A673 (cell line): Measurements from ENCODE around the gene FKBP14. TPM values are rescaled to one million over a fixed set of nuclear protein-coding genes. Genes with fewer than 3 reads are reported as not detected.

Experiments used
- BruUV-seq: library from RNA; stranded (reverse); fragments of 400-500 nt; replicated peaks from 2 replicates; lab custom pipeline; 2021; lab: Mats Ljungman, UMichigan
- CTCF ChIA-PET: fragments of 300-600 bp; sonication (Branson Sonifier 250); formaldehyde crosslinking; loops from one replicate; lab custom pipeline; 2022; ENCODE audit warnings: antibody characterized with exemption; lab: Charles Lee
- POLR2A ChIA-PET: fragments of 300-600 bp; sonication (Branson Sonifier 250); formaldehyde crosslinking; loops from one replicate; lab custom pipeline; 2022; ENCODE audit warnings: antibody characterized with exemption; ENCODE audit not compliant: low non-redundant PET; lab: Charles Lee
- DNase-seq: peaks from one replicate; pipeline ENCODE4 v3.0.0-alpha.2; 2015; ENCODE audit warnings: low spot score
- H3K27ac ChIP-seq: fragments of 200-600 bp; sonication (generic); 2 replicates; pipeline ENCODE4 v1.5.1; 2016; ENCODE audit warnings: mixed run types, low read depth, mild to moderate bottlenecking, mixed read lengths, antibody characterized with exemption, low read length; ENCODE audit not compliant: poor library complexity, severe bottlenecking
- H3K27me3 ChIP-seq: fragments of 200-600 bp; sonication (generic); replicated peaks from 2 replicates; pipeline ENCODE4 v1.6.1; 2017; ENCODE audit warnings: mixed run types, low read depth, mild to moderate bottlenecking, mixed read lengths, antibody characterized with exemption, low read length; ENCODE audit not compliant: insufficient read depth, poor library complexity
- H3K36me3 ChIP-seq: fragments of 200-600 bp; sonication (generic); 2 replicates; pipeline ENCODE4 v1.6.1; 2016; ENCODE audit warnings: mixed run types, mild to moderate bottlenecking, mixed read lengths, antibody characterized with exemption, low read length; ENCODE audit not compliant: insufficient read depth, poor library complexity, severe bottlenecking
- H3K4me1 ChIP-seq: fragments of 200-600 bp; sonication (generic); 2 replicates; pipeline ENCODE4 v1.6.1; 2017; ENCODE audit warnings: mixed run types, mild to moderate bottlenecking, mixed read lengths, antibody characterized with exemption, low read length; ENCODE audit not compliant: insufficient read depth, poor library complexity, severe bottlenecking
- H3K4me3 ChIP-seq: fragments of 200-600 bp; sonication (generic); 2 replicates; pipeline ENCODE4 v1.5.1; 2016; ENCODE audit warnings: low read depth, mixed run types, mild to moderate bottlenecking, mixed read lengths, low read length; ENCODE audit not compliant: poor library complexity, severe bottlenecking
- H3K9me3 ChIP-seq: fragments of 200-600 bp; sonication (generic); 2 replicates; pipeline ENCODE4 v1.6.1; 2016; ENCODE audit warnings: mixed run types, low read depth, mild to moderate bottlenecking, mixed read lengths, antibody characterized with exemption, low read length; ENCODE audit not compliant: poor library complexity, severe bottlenecking
- CTCF ChIP-seq: fragments of 300-800, 200-600 bp; sonication (generic); conservative IDR thresholded peaks from 2 replicates; pipeline ENCODE4 v1.5.1; 2017; ENCODE audit warnings: low read depth, mild to moderate bottlenecking, antibody characterized with exemption, low read length, moderate library complexity, mixed read lengths
- EZH2 ChIP-seq: fragments of 200-600 bp; sonication (generic); IDR thresholded peaks from 2 replicates; pipeline ENCODE4 v1.6.1; 2017; ENCODE audit warnings: borderline replicate concordance, low read depth, mild to moderate bottlenecking, mixed read lengths, antibody characterized with exemption, low read length; ENCODE audit not compliant: poor library complexity, severe bottlenecking
- intact Hi-C: fragments of 100-400 bp; cut with micrococcal nuclease; formaldehyde crosslinking; loops from one replicate; pipeline ENCODE4 v1.10.0; 2022; ENCODE audit not compliant: unreplicated experiment
- total RNA-seq: library from RNA; stranded (reverse); gene quantifications from 2 replicates; pipeline ENCODE4 v1.2.3, GENCODE V29; 2021

Gene FKBP14
- total RNA-seq, 1 experiment from 2014 or later = 53.6 TPM

- ChIA-PET POLR2A (no interaction called here), CTCF (no interaction called here)
- DNase-seq = no peak
- no peaks in the 10 kb centered on the region for H3K4me1 ChIP-seq
- no peaks in the 10 kb centered on the region for H3K27me3 ChIP-seq
- no peaks in the 10 kb centered on the region for H3K36me3 ChIP-seq
- BruUV-seq = no TSS peak
- no peaks in the 10 kb centered on the region for H3K9me3 ChIP-seq
- H3K27ac ChIP-seq = no peak overlapping the region
- intact Hi-C loops = no loop called here
- TF ChIP-seq EZH2 = no peak
- TF ChIP-seq CTCF = no peak
- no peak overlapping the region for H3K4me3 ChIP-seq
These were observed 46.2 kb upstream of the FKBP14 start for GRCh38 chr7:30072735-30073134.

- no TSS peak for BruUV-seq
- no peak for DNase-seq
- Histone ChIP-seq H3K27ac (no peak overlapping the region), H3K27me3 (no peaks in the 10 kb centered on the region), H3K4me3 (no peak overlapping the region), H3K36me3 (no peaks in the 10 kb centered on the region), H3K9me3 (no peaks in the 10 kb centered on the region), H3K4me1 (no peaks in the 10 kb centered on the region)
- ChIA-PET POLR2A (no interaction called here), CTCF (no interaction called here)
- intact Hi-C loops = no loop called here
- TF ChIP-seq CTCF (no peak), EZH2 (no peak)
These were observed 43.5 kb upstream of the FKBP14 start for GRCh38 chr7:30070052-30070451.

DNA sequence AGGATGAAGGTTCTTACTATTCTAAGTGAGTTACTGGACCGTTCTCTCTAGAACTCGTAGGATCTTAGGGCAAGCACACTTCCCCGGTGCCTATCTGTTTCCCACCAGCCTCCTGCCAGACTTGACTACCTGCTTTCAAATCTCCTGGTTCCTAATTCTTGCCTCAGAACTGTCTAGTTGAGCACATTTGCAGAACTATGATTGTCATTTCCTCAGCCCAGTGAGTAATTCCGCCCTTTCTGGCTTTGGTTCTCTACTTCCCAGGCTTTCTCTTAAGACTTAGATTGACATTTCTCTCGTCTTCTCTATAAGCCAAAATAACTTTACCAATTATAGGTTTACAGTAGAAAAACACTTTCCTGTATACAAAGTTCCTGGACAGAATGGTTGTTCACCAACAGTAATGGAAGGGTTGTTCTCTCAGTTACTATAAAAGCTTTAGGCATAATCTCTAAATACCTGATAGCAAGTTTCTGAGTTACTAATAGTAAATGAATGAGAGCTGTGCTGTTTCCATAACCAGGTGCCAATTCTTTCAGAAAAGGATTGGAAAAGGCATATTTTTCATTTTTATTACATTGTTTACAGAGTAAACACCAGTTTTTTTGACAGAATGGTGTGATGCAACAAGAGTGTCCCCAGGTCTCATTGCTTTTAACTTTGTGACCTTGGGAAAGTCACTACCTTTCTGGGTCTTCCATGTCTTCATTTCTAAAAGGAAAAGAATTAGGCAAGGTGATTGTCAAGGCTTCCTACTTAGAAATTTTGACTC is 42.8 kb upstream of the FKBP14 start:
- CTCF ChIA-PET = no interaction called here
- Histone ChIP-seq H3K27me3 (no peaks in the 10 kb centered on the region), H3K4me1 (no peaks in the 10 kb centered on the region), H3K9me3 (no peaks in the 10 kb centered on the region), H3K36me3 (no peaks in the 10 kb centered on the region), H3K27ac (no peak overlapping the region), H3K4me3 (no peak overlapping the region)
- no TSS peak for BruUV-seq
- intact Hi-C loops = loop anchor here (10.0 kb wide), 1 partner anchor 1144 kb away; no protein-coding TSS in a partner anchor
- TF ChIP-seq EZH2 (no peak), CTCF (no peak)
- POLR2A ChIA-PET = no interaction called here
- DNase-seq = no peak
